HG03469 (cell line): Measurements from ENCODE around the gene MIDN.

Source experiments
- ATAC-seq: cut with Tn5 transposase; IDR thresholded peaks from one replicate; pipeline ENCODE4 v1.9.1; 2021; ENCODE audit warnings: mild to moderate bottlenecking, moderate library complexity, moderate number of reproducible peaks; ENCODE audit not compliant: unreplicated experiment

Gene MIDN

DNA sequence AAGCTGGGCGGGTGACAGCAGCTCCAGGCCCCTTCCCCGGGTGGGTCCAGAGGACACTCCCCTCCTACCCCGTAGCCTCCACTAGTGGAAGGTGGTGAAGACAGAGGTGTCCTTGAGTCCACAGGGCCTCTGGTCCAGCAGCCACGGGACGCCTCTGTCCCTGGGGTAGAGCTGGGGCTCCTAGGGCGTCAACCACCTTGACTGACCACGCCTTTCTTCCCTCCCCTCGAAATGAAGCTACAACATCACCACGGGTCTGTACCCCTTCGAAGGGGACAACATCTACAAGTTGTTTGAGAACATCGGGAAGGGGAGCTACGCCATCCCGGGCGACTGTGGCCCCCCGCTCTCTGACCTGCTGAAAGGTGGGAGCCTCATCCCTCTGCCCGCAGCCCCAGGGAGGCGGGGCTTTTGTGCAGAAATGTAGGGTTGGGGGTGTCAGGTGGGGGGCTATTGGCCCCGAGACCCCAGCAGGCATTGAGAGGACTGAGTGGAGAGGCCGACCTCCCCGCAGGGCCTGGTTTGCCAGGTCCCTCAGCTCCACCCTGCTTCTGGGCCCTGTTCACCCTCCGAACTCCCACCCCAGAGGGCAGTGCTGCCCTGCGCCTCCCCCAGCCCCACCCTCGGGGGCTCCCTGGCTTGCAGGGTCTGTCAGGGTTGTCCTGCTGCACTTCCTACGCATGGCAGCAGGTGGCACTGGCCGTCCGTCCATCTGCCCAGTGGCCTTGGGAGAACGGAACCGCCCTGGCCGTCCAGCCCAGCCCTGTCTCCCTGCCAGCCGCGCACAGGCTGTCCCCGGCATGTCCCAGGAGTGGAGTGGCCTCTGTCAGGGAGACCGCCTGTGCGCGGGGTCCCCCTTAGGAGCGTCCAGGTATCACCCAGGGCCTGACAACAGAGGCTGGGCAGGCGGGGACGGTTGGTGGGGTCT lies 27.1 kb upstream of the MIDN start:
- ATAC-seq: no peak

GRCh38 chr19:1221904-1222255 lies 26.5 kb upstream of the MIDN start:
- no peak for ATAC-seq

DNA sequence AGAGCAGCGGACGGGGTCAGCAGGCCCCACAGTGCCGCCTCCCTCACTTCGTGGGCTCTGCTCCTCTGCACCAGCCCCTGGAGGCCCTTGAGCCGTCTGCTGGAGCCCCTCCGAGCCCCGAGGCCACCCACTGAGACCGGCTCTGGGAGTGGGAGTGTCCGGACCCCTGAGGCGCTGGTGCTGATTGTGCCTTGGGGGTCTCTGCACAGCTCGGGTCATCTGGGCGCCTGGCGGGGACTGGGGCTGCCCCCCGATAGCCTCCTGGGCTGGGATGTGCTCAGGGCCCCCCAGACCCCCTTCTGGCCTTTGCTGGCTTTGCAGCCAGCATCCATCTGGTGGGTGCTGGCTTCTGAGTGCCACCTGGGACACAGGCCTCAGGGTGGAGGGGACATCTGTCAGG lies 26.0 kb upstream of the MIDN start:
- ATAC-seq: no peak

GRCh38 chr19:1223018-1223855 lies 25.1 kb upstream of the MIDN start:
- ATAC-seq: no peak

DNA sequence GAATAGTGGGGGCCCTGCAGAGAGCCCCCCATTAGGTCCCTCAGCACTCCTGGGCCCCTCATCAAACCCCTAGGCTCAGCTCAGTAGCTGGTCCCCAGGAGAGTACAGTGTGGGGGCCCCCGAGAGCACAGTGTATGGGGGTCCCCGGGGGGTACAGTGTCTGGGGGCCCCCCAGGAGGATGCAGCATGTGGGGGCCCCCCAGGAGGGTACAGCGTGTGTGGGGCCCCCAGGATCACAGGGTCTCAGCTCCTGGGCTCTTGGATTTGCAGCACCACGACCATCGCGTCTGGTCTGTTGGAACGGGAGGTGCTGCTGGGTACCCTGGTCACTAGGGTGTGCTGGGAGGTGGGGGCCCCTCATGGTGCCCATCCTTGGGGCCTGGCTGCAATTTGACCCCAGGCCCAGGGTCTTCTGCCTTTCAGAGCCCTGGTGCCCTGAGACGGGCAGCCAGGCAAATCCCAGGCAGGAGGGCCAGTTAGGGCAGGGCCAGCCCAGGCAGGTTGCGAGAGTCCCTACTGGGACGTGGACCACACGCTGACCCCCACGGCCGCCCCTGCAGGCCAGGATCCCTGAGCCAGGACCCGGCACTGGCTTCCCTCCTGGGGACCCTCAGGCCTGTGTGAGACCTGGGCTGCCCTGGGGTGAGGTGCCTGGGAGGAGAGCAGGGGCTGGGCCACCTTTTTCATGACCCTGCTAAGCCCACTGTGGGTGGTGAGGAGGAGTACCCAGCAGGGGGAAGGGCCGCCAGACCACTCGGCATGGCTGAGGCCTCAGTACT lies 24.1 kb upstream of the MIDN start:
- ATAC-seq: no peak

DNA sequence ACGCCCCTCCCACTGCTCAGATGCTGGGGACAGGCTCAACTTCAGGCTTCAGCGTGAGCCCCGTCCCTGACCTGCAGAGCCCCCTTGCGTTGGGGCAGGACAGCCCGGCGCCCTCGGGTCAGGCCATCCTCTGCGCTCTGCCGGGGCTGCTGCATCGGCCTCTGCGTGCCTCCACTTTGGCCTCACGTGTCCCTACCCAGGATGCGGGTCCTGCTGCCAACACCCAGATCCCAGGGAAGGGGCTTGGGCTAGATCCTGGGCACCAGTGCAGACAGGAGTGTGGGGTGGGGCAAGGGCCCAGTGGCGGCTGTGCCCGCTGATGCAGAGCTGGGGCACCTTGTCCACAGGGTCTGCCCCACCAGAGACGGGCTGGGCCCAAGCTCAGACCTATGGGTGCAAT lies 23.5 kb upstream of the MIDN start:
- no peak for ATAC-seq

DNA sequence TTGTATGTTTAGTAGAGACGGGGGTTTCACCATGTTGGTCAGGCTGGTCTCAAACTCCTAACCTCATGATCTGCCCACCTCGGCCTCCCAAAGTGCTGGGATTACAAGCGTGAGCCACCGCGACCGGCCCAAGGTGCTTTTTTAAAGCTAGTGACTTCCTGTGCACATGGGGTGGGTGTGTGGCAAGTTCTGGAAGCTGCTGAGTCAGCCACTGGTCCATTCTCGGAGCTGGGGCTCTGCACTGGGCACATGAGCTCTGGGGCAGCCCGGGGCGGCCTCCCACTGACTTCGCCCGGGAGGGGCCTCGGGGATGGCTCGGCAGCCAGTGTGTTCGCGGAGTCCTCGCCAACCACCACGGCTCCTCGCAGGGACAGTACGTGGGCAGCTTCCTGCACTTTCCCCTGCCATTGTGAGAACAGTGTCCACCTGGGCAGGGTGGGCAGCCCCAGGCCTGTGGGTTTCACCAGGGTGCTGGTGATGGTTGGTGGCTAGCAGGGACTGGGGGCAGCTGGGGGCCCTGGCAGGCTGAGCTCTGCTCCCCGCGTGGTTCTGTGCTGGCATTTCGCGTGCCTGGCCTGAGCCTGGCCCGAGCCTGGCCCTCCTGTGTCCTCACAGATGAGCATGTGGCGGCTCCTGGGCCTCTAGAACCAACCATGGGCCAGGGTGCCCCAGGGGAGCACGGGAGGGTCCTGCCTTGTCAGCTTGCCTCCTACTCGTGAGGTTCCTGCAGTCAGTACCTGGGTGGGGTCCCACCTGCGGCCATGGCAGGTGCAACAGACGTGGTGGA lies 22.8 kb upstream of the MIDN start:
- no peak for ATAC-seq

DNA sequence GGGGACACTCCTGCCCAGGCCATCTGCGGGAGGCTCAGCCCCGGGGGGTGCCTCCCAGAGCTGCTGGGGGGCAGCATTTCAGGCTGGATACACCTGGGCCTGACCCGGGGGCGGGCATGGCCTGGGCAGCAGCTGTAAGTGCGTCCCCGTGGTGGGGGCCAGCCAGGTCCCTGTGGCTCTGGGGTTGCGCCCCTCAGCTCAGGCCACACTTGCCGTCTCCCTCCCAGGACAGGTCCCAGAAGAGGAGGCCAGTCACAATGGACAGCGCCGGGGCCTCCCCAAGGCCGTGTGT lies 22.2 kb upstream of the MIDN start:
- no peak for ATAC-seq

- ATAC-seq: no peak
Observed at GRCh38 chr19:1226522-1227303, 21.7 kb upstream of the MIDN start.

- ATAC-seq: no peak
Observed at GRCh38 chr19:1227304-1228054, 20.9 kb upstream of the MIDN start.

DNA sequence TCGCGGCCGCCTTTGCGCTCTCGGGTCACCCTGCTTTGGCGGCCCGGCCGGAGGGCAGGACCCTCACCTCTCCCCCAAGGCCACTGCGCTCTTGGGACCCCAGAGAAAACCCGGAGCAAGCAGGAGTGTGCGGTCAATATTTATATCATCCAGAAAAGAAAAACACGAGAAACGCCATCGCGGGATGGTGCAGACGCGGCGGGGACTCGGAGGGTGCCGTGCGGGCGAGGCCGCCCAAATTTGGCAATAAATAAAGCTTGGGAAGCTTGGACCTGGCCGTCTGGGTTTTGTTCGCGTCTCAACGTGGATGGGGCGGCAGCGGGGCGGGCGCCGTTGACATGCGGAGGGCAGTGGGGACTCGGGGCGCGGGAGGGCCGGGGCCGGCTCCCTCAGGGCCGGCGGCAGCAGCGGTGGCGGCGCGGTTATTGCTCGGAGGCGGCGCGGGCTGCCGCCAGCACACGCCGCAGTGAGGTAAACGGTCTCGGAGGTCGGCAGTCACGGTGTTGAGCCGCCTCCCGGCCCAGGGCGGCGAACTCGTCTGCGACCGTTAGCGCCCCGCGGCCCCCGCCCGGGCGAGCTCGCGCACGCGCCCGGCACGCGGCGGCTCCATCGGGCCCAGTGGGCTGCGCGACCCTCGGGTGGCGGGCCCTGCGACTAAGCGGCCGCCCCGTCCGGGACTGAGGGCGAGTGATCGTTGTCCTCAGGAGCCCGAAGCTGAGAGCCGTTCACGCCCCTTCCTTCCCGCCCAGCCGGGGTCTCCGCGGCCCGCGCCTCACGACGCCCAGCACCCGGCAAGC lies 20.0 kb upstream of the MIDN start:
- ATAC-seq: no peak

DNA sequence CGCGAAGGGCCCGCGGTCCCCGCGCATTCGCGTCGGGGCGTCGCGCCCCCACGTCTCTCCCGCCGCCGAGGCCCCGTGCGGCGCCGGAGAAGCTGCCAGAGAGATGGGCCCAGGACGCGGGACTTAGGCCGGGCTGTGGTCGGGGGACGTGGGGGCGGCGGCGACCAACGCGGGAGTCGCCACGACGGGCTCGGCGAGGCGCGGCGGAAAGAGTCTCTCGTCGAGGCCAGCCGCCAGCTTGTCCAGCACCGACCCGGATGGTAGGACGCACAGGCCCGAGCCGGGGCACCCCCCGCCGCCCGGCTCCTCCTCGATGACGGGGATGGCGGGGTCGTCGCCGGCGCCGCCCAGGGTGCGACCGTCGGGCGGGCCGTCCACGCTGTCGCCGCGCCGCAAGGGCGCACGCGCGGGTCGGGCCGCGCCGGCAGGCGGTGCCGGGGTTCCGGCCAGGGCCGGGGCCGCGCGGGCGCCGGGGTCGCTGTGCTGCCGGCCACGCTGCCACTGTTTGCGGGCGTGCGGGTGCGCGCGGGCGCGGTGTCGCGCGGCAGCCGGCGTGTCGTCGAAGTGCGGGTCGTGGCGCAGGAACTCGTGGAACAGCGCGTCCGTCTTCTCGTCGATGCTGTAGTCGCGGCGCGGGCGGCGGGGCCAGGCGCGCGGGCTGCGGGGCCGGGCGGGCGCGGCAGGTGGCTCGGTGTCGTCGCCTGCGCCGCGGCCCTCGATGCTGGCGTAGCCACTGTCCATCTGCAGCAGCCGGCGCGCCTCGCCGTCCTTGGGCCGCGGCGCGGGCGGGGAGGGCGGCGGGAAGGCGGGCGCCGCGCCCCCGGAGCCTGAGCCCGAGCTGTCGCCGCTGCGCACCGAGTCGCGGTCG lies 19.1 kb upstream of the MIDN start:
- ATAC-seq: no peak

- ATAC-seq: no peak
Observed at GRCh38 chr19:1229924-1230782, 18.2 kb upstream of the MIDN start.

GRCh38 chr19:1230783-1231489 lies 17.4 kb upstream of the MIDN start:
- ATAC-seq: no peak

GRCh38 chr19:1231729-1232637 lies 16.4 kb upstream of the MIDN start:
- ATAC-seq: no peak
